Stimulated activated CD8-positive, alpha-beta memory T cell treated with anti-CD3 and anti-CD28 coated beads, Interleukin-4, amount 100 ng/mL, for 1 hour (primary cell): ENCODE results near the gene ZNF700.
"Not testable (repeated sequence)": the region's sequence is repeated elsewhere in the genome, so short reads cannot be mapped to it uniquely, and the experiment has no call there.

Source experiments
- DNase-seq, 2 donors: peaks; one replicate each; pipeline ENCODE4 v3.0.0-alpha.2; 2020; ENCODE audit warnings: low read depth in 2 of 2, low spot score in 1 of 2

The ZNF700 gene

GRCh38 chr19:11924886-11925650, at the start of gene ZNF700:
TSS of gene ZNF700 (plus strand) at chr19:11925107. CDS start at chr19:11925211, 104 bp downstream.
- DNase-seq: peak; percentile 67 to 88

DNA sequence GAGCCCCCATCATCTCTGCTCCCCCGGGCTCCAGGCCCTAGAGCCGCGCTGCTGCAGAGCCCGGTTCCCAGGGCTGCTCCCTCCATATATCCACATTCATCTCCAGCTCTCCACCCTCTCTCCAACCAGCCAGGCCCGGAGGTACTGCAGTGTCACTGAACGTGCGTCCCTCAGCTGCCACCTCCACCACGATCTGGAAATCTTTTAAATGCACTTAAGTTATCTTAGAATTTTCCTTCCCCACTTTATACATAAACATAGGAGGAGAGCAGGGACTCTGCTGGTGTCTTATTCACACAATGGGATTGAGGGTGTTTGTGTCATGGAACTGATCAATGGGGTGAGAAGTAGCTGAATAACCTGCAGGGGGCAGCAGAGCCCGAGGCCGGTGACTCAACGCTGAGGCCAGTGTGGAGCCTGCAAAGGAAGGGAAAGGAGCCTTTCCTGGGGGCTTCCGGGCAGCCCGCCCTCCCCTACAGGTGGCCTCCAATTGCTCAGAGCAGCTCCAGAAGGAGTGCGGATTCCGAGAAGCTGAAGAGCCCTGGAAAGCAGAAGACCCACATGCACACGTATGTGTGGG, 45.1 kb upstream of the ZNF700 start:
- DNase-seq: not testable (repeated sequence)

DNA sequence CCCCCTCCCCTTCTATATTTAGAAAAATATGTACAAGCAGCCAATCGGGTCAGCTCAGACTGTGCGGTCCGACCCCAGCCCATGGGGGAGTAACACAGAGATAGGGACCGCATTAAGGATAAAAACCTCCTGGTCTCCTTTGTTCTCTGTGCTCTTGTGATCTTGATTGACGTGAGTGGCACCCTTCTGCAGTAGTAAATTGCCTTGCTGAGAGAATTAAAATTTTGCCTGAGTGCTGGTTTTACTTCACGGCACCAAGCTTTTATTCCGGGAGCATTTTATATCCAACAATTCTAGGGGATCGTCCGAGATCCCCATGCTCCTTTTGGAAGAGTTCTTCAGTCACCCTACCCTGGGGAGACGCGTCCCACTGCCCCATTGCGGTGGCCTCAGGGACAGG, 44.3 kb upstream of the ZNF700 start:
- DNase-seq: no peak

DNA sequence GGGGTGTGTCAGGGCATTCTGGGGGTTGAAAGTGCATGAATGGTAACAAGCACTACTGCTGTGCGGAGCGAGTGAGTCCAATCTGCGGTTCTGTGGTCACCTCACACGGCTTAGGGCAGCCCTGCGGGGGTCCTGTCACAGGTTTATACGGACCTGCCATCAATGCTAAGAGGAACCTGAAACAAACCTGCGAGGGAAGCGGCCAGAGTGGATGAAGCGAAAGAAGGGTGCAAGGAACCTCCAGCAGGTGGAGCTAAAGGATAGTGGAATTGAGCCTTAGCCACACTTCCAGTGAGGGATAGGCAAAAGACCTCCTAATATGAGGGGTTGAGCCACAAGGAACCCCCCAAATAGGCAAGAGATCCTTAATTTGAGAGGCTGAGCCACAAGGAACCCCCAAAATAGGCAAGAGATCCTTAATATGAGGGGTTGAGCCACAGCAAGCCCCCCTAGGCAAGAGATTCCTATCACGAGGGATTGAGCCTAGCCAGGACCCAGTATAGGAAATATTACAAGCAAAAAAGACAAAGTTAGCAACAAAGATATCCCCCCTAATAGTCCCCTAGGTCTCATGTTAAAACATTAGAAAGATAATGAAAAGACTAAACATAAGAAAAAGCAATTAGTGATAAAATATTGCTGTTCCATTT, 43.6 kb upstream of the ZNF700 start:
- DNase-seq: peak; percentile 24 to 33

GRCh38 chr19:11882606-11883005, 42.3 kb upstream of the ZNF700 start:
- DNase-seq: no peak

DNA sequence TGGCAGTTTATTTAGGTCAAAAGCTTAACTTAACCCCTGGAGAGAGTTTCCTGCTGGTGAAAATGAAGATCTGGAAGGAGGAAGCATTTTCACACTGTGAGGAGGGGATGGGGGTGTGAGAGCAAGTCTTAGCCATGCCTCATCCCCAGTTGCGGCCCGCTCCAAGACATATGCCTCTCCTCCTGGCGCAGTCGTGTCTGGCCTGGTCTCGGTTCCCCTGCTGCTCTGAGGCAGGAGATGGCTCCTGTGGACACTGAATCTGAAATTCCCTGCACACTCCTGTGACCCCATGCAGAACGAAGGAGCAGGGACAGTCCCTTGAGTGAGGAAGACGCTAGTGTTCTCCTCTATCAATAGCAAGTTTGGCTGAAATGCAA, 37.7 kb upstream of the ZNF700 start:
- DNase-seq: no peak

- DNase-seq: peak; percentile 29 to 32
Measured at GRCh38 chr19:11887611-11888531, 37.0 kb upstream of the ZNF700 start, which contains the start of gene ZNF69. TSS of gene ZNF69 (plus strand) at chr19:11887782. CDS start at chr19:11887924, 142 bp downstream.

GRCh38 chr19:11889901-11890300, 35.0 kb upstream of the ZNF700 start:
- not testable (repeated sequence) for DNase-seq

GRCh38 chr19:11890634-11891033, 34.3 kb upstream of the ZNF700 start:
- DNase-seq: no peak

DNA sequence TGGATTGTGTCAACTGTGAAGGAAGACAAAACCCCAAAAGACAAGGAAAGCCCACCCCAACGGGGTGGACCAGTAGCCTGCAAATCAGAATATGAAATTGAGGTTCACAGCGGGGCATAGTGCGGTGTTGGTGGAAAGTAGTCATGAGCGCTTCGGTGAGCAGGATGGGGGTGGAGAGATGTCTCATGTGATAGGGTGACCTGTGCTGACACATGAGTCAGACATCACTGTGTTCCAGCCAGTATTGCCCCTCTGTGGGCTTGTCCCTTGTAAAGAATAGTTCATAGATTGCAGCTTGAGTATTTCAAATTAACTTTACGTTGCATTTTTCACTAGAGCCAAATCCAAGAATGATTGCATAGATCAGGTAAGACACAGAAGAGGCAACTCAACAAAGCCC, 30.1 kb upstream of the ZNF700 start:
- DNase-seq: no peak

- DNase-seq: no peak
Measured at GRCh38 chr19:11902228-11902627, 22.7 kb upstream of the ZNF700 start.

DNA sequence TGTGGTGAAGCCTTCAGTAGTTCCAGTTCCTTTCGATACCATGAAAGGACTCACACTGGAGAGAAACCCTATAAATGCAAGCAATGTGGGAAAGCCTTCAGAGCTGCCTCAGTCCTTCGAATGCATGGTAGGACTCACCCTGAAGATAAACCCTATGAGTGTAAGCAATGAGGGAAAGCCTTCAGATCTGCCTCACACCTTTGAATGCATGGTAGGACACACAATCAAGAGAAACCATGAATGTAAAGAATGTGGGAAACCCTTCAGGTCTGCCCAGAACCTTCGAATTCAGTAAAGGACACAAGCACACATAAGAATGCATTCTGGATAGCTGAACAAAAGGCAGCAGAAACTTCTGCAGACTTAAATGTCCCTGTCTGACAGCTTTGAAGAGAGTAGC, 19.0 kb upstream of the ZNF700 start:
- DNase-seq: no peak

- not testable (repeated sequence) for DNase-seq
Measured at GRCh38 chr19:11911937-11912336, 13.0 kb upstream of the ZNF700 start.

GRCh38 chr19:11914417-11915051, 10.4 kb upstream of the ZNF700 start:
- DNase-seq: not testable (repeated sequence)

DNA sequence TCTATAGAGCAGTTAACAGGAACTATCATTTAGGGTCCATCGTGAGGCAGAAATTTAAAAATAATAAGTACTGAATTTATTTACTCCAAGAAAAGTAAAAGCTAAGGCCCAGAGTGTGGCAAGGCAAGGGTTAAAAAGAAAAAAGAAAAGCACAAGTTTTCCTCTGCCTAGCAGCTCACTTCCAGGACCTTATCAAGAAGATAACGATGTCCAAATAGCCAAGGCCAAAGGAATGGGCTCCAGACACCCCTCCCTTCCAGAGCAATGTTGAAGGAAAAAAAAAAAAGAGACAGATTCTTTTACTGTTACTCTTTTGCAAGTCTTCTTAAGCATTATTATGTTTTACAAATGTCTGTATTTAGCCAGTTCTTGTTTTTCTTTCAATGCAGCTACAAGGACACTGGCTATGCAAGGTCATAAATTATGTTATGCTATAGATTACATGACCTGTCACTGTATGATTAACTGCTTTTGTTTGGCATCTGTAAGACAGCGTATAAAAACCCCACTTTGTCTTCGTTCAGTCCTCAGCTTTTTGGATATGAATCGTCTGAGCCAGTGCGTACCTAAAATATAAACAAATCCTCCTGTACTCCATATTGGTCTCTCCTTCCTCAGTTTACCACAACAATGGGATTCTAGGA, 2.9 kb upstream of the ZNF700 start:
- DNase-seq: no peak

- not testable (repeated sequence) for DNase-seq
Measured at GRCh38 chr19:11925651-11926187, 812 bp downstream of the ZNF700 start.

DNA sequence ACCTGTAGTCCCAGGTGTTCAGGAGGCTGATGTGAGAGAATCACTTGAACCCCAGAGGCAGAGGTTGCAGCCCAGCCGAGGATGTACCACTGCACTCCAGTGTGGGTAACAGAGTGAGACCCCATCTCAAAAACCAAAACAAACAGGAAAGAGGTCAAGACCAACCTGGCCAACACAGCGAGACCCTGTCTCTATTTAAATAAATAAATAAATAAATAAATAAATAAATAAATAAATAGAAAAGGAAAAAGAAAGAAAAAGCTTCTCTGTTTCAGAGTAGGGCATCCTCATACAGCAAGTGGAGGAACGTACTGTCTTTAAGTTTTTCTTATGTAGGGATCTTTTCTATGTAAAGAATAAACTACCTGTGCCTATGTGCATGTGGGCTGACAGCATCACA, 2.3 kb downstream of the ZNF700 start:
- no peak for DNase-seq

DNA sequence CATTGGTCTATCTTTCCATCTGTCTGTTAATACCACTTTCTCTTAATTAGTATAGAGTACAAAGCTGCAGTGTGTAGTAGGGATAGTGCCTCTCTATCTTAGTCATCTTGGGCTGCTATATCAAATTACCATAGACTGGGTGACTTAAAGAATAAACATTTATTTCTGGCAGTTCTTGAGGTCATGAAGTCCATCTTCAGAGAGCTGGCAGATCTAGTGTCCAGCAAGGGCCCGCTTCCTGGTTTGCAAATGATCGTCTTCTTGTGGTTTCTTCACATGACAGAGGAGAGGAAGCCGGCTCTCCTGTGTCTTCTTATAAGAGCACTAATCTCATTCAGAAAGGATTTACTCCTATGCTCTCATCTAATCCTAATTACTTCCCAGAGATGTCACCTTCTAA, 6.1 kb downstream of the ZNF700 start:
- no peak for DNase-seq

- no peak for DNase-seq
Measured at GRCh38 chr19:11931513-11931912, 6.6 kb downstream of the ZNF700 start.

DNA sequence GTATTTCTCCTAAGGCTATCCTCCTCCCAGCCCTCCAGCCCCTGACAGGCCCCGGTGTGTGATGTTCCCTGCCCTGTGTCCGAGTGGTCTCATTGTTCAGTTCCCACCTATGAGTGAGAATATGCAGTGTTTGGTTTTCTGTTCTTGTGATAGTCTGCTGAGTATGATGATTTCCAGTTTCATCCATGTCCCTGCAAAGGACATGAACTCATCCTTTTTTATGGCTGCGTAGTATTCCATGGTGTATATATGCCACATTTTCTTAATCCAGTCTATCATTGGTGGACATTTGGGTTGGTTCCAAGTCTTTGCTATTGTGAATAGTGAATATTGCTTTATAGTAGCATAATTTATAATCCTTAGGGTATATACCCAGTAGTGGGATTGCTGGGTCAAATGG, 10.9 kb downstream of the ZNF700 start:
- not testable (repeated sequence) for DNase-seq
